ENCODE measurements around the gene INTS2. TPM values are rescaled to one million over a fixed set of nuclear protein-coding genes. Genes with fewer than 3 reads are reported as not detected.

The INTS2 gene
- total RNA-seq, 2 experiments from 2014 or later, result 8.5 to 8.7 TPM

GRCh38 chr17:61815863-61816503 is 111.8 kb downstream of the INTS2 start:
- DNase-seq (no peak), ATAC-seq (ENCODE audit: poor library complexity) (no peak)
- Mint-ChIP-seq H3K4me3 (no peak overlapping the region), H3K4me1 (ENCODE audit: low read depth) (no peaks in the 10 kb centered on the region), H3K27ac (no peak overlapping the region), H3K9me3 (no peaks in the 10 kb centered on the region), H3K36me3 (ENCODE audit: low read depth) (no peaks in the 10 kb centered on the region), H3K27me3 (no peaks in the 10 kb centered on the region)
- Histone ChIP-seq H3K36me3 (ENCODE audit: insufficient read depth, low read length) (no peaks in the 10 kb centered on the region), H3K4me1 (ENCODE audit: insufficient read depth, low read length) (no peaks in the 10 kb centered on the region), H3K4me3 (ENCODE audit: low read length) (no peak overlapping the region), H3K9me3 (ENCODE audit: control insufficient read depth in 1 of 2, insufficient read depth in 1 of 2, low read length in 2 of 2) (no peaks in the 10 kb centered on the region), H3K27me3 (ENCODE audit: control insufficient read depth in 1 of 2, insufficient read depth in 2 of 2, low read length in 2 of 2) (no peaks in the 10 kb centered on the region), H3K27ac (ENCODE audit: low read depth in 1 of 2, low read length in 2 of 2) (no peak overlapping the region)
- POLR2A ChIA-PET, result no interaction called here
- CTCF ChIA-PET, result no interaction called here
- intact Hi-C loops (cut with DNase I, micrococcal nuclease), result no loop called here
- TF ChIP-seq CTCF (IDR thresholded peaks at IDR 0.05), result no peak

Other genes starting within 250 kb of the INTS2 start
- gene BRIP1, start 64.5 kb downstream of the INTS2 start, total RNA-seq, result 1 to 10 TPM; 1.0 to 1.9 TPM
- 10 to 100 TPM; 75.7 to 85.8 TPM for gene MED13, start 137.3 kb upstream of the INTS2 start, total RNA-seq